ENCODE measurements around the gene COPS3. TPM values are rescaled to one million over a fixed set of nuclear protein-coding genes. Genes with fewer than 3 reads are reported as not detected.

COPS3 gene
- total and polyA plus RNA-seq, 2 of the 8 experiments (the other 6 are each of a cell fraction or from before 2014, with no cell fraction given): 82.9 to 110 TPM

DNA sequence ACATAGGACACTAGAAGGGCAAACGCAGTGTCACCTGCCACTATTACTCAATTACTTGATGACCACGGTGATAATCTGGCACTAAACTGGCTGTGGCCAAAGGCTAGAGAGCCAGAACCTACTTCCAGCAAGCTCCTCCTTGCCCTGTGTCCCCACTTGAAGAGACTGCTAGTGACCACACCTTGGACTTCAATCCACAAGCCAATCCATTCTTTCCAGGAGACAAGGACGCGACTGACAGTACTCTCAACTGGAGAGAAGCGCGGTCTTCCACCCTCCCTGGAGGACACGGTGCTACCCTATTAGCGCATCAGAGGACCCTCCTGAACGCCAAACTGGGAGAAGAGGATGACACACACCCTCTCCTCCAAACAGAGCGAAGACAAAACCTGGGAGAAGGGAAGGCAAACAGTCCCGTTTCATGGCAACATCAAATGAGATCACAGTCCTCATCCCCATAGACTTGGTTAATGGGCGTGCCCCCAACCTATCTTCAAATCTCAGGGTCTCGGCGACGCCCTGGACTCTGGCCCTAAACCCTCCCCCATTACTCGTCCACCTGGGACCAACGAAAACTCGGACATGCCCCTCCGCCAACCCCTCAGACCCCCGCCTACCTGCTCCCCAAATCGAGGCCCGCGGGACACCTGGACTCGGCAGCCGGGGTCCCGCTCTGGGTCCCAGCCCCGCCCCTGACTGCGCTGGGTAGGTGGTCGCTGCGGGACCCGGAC lies 44.6 kb downstream of the COPS3 start:
- Histone ChIP-seq H2BK20ac (ENCODE audit: low read length) (no peak overlapping the region), H3K27ac (ENCODE audit: low read depth, low read length) (peak overlapping the region; percentile 100), H3K4me3 (ENCODE audit: extremely low read depth in 1 of 4, insufficient read depth in 2 of 4, low read depth in 3 of 4, low read length in 4 of 4) (peak overlapping the region; percentile 79 to 97 (median 94)), H3K4ac (replicated peaks; ENCODE audit: insufficient read length, low read depth, low read length) (no peak overlapping the region), H3K27me3 (replicated peaks in 1 of 4; ENCODE audit: control insufficient read depth in 3 of 4, extremely low read depth in 1 of 4, insufficient read depth in 3 of 4, low read length in 3 of 4) (no peaks in the 10 kb centered on the region), H2AK5ac (ENCODE audit: low read depth, low read length) (no peak overlapping the region), H2BK12ac (ENCODE audit: low read depth, low read length) (peak overlapping the region; percentile 6; the same call in 1 of the 2 replicates), H3K4me1 (replicated peaks in 1 of 4; ENCODE audit: control insufficient read depth in 3 of 4, insufficient read depth in 4 of 4, low read length in 3 of 4) (peaks cover 2 to 10% (median 5%) of the 10 kb centered on the region in 4 experiments; a peak in 5 of 7 replicates), H3K9me3 (ENCODE audit: insufficient read depth in 2 of 2, low read depth in 1 of 2, low read length in 1 of 2) (no peaks in the 10 kb centered on the region), H3K56ac (replicated peaks; ENCODE audit: insufficient read length, low read depth, low read length) (no peak overlapping the region), H4K91ac (replicated peaks; ENCODE audit: insufficient read length, low read length) (no peak overlapping the region), H4K20me1 (replicated peaks in 1 of 2; ENCODE audit: control insufficient read depth in 1 of 2, insufficient read depth in 2 of 2, low read length in 2 of 2) (peaks cover 14 to 18% of the 10 kb centered on the region in 2 experiments), H3K79me2 (ENCODE audit: control insufficient read depth in 1 of 2, insufficient read depth in 2 of 2, low read length in 2 of 2) (peaks cover 7 to 35% of the 10 kb centered on the region in 2 experiments; a peak in 3 of 4 replicates), H3K79me1 (ENCODE audit: low read depth, low read length) (peaks cover 16% of the 10 kb centered on the region), H3K9ac (replicated peaks in 1 of 4; ENCODE audit: extremely low read depth in 1 of 4, low read depth in 3 of 4, low read length in 3 of 4) (peak overlapping the region in 3 of 4 experiments; percentile 95 to 100 (median 100); a peak in 6 of 7 replicates), H3K18ac (ENCODE audit: extremely low read depth, low read length) (peak overlapping the region; percentile 99), H2BK15ac (ENCODE audit: low read length) (no peak overlapping the region; the same call in 1 of the 2 replicates), H3K23me2 (ENCODE audit: low read depth, low read length) (peaks cover 9% of the 10 kb centered on the region), H4K5ac (ENCODE audit: insufficient read length, low read depth, low read length) (peak overlapping the region; percentile 72), H4K8ac (ENCODE audit: extremely low read depth, insufficient read depth, low read length) (peak overlapping the region; percentile 99; the same call in 1 of the 2 replicates), H3K14ac (ENCODE audit: insufficient read length) (no peak overlapping the region), H2AFZ (ENCODE audit: low read length) (peak overlapping the region; percentile 100; the same call in 1 of the 2 replicates), H3K23ac (ENCODE audit: insufficient read length) (no peak overlapping the region), H2BK120ac (replicated peaks; ENCODE audit: low read depth, low read length) (no peak overlapping the region), H2BK5ac (ENCODE audit: low read depth, low read length) (peak overlapping the region; percentile 100), H3K36me3 (ENCODE audit: control insufficient read depth in 2 of 4, insufficient read depth in 4 of 4, low read length in 3 of 4) (peaks cover 5 to 13% (median 7%) of the 10 kb centered on the region in 4 experiments; a peak in 6 of 8 replicates), H3K4me2 (ENCODE audit: insufficient read depth in 1 of 2, low read depth in 2 of 2, low read length in 2 of 2) (peak overlapping the region; percentile 95 to 100)
- FAIRE-seq (no peak), DNase-seq (ENCODE audit: low read depth in 1 of 2, low spot score in 2 of 2) (no peak)
- CTCF ChIA-PET (ENCODE audit: partially characterized antibody): interaction anchor here (0.6 to 1.3 kb wide), 2 partner anchors 94 to 109 kb away, joined by 4 to 5 read pairs; no protein-coding TSS in a partner anchor
- 9% methylated on average over 27 of the region's 31 CpGs; no CpG with 5 or more reads in 1 of the 2 experiments for WGBS, 2 experiments (ENCODE audit: extremely low coverage in 1 of 2, insufficient coverage in 1 of 2, insufficient read length in 1 of 2, insufficient replicate concordance in 2 of 2, low coverage in 1 of 2, low lambda C conversion rate in 2 of 2, missing lambda C conversion rate in 1 of 2)
- POLR2A ChIA-PET (ENCODE audit: partially characterized antibody): interaction anchor here (0.7 to 1.8 kb wide), 6 partner anchors 9 to 343 kb away, joined by 3 to 7 read pairs (median 4); partner anchors contain the start of gene COPS3
- TF ChIP-seq SIN3A (conservative IDR thresholded peaks at IDR 0.05 in 1 of 2, IDR thresholded peaks at IDR 0.05 in 1 of 2; ENCODE audit: low read depth in 1 of 2, low read length in 2 of 2) (peak in 1 of 2 experiments; percentile 72; a peak in 1 of 4 replicates), SAP30 (IDR thresholded peaks at IDR 0.05; ENCODE audit: insufficient read depth, insufficient replicate concordance, low read length) (peak; percentile 45)
